K562 (cell line): ENCODE results near the gene KAT14. TPM values are rescaled to one million over a fixed set of nuclear protein-coding genes. Genes with fewer than 3 reads are reported as not detected.

Source experiments
- ATAC-seq: fragments of 200-7000 bp; cut with Tn5 transposase; 3 replicates; pipeline ENCODE4 v1.9.1; 2020; ENCODE audit warnings: moderate library complexity
- BruUV-seq: library from RNA; stranded (reverse); fragments of 400-500 nt; replicated peaks from 2 replicates; lab custom pipeline; 2021; lab: Mats Ljungman, UMichigan
- CTCF ChIA-PET: fragments of 300-600 bp; formaldehyde crosslinking; extraction: SDS; loops from one replicate; lab custom pipeline; 2021; ENCODE audit warnings: low intra/inter-chr PET ratio; lab: Yijun Ruan, JAX
- POLR2A ChIA-PET: fragments of 300-600, 350-650 bp; sonication (Branson Sonifier 250); formaldehyde crosslinking; extraction: SDS; loops from one replicate; lab custom pipeline; 2021; ENCODE audit warnings: antibody characterized with exemption, inconsistent platforms; lab: Yijun Ruan, JAX
- DNase-seq, 4 experiments: peaks; one replicate each; pipeline versions ENCODE4 v3.0.0 to v3.0.0-alpha.2; 2011 to 2018; ENCODE audit warnings: low spot score in 3 of 4, mixed read lengths in 3 of 4; ENCODE audit errors: extremely low read depth in 1 of 4
- FAIRE-seq: peaks from 2 replicates; lab custom pipeline; 2011; peaks lifted over from hg19 to GRCh38; lab: Jason Lieb, UNC
- H2AFZ ChIP-seq: 2 replicates; pipeline ENCODE4 v1.6.0; 2011; ENCODE audit warnings: low read depth, low read length, control low read depth, inconsistent platforms
- H3K27ac ChIP-seq: fragments of 200-600 bp; 3 replicates; pipeline ENCODE4 v1.8.0; 2011; ENCODE audit warnings: low read depth, mild to moderate bottlenecking, control low read depth, inconsistent platforms, low read length, moderate library complexity, mixed read lengths; ENCODE audit errors: extremely low read depth
- H3K27me3 ChIP-seq, 2 experiments: fragments of 300-600 bp in 1 of 2; 2 replicates in 1 of 2; 3 replicates in 1 of 2; pipeline versions ENCODE4 v1.6.0 to v1.8.0; 2011; ENCODE audit warnings: inconsistent platforms in 2 of 2, low read length in 2 of 2, mild to moderate bottlenecking in 1 of 2, mixed read lengths in 1 of 2, moderate library complexity in 1 of 2; ENCODE audit not compliant: control insufficient read depth in 2 of 2, insufficient read depth in 2 of 2
- H3K36me3 ChIP-seq: fragments of 300-600 bp; 3 replicates; pipeline ENCODE4 v1.8.0; 2011; ENCODE audit warnings: mild to moderate bottlenecking, low read length, inconsistent platforms; ENCODE audit not compliant: control insufficient read depth, insufficient read depth
- H3K4me1 ChIP-seq, 2 experiments: fragments of 200-600 bp in 1 of 2; replicated peaks in 1 of 2; 2 replicates in 1 of 2; 3 replicates in 1 of 2; pipeline versions ENCODE4 v1.5.1 to v1.8.0; 2011; ENCODE audit warnings: inconsistent platforms in 2 of 2, low read length in 2 of 2, mild to moderate bottlenecking in 1 of 2, mixed read lengths in 1 of 2, moderate library complexity in 1 of 2; ENCODE audit not compliant: control insufficient read depth in 2 of 2, insufficient read depth in 2 of 2
- H3K4me2 ChIP-seq: 2 replicates; pipeline ENCODE4 v1.6.1; 2011; ENCODE audit warnings: low read length, control low read depth, inconsistent platforms, mixed read lengths; ENCODE audit not compliant: insufficient read depth
- H3K4me3 ChIP-seq: fragments of 200-600 bp; sonication (generic), shearing (Covaris generic); 2 replicates; pipeline ENCODE4 v1.5.1; 2016; ENCODE audit warnings: control low read depth, inconsistent platforms
- H3K79me2 ChIP-seq: fragments of 200-600 bp; 3 replicates; pipeline ENCODE4 v1.8.0; 2011; ENCODE audit warnings: low read length, inconsistent platforms; ENCODE audit not compliant: control insufficient read depth, insufficient read depth
- H3K9ac ChIP-seq, 2 experiments: 2 replicates each; pipeline versions ENCODE4 v1.6.0 to v1.6.1; 2011; ENCODE audit warnings: low read depth in 2 of 2, low read length in 2 of 2, control low read depth in 1 of 2, inconsistent platforms in 1 of 2, mild to moderate bottlenecking in 1 of 2, mixed read lengths in 1 of 2; ENCODE audit not compliant: insufficient read depth in 1 of 2
- H3K9me1 ChIP-seq: one replicate; pipeline ENCODE4 v1.6.0; 2011; ENCODE audit warnings: inconsistent platforms, mild to moderate bottlenecking, low read length, moderate library complexity; ENCODE audit not compliant: control insufficient read depth, insufficient read depth
- H3K9me3 ChIP-seq: replicated peaks from 2 replicates; pipeline ENCODE4 v1.5.1; 2011; ENCODE audit warnings: low read depth, low read length, inconsistent platforms; ENCODE audit not compliant: control insufficient read depth, insufficient read depth
- H4K20me1 ChIP-seq: replicated peaks from 2 replicates; pipeline ENCODE4 v1.6.1; 2011; ENCODE audit warnings: low read length, inconsistent platforms, mixed read lengths; ENCODE audit not compliant: control insufficient read depth, insufficient read depth
- ETS2 ChIP-seq: IDR thresholded peaks from 2 replicates; pipeline ENCODE4 v1.6.1; 2016; ENCODE audit warnings: borderline replicate concordance, missing genetic modification characterization, mild to moderate bottlenecking, moderate library complexity, missing compliant biosample characterization; ENCODE audit not compliant: poor library complexity, severe bottlenecking
- FOXK1 ChIP-seq: sonication (generic); formaldehyde crosslinking; IDR thresholded peaks from 2 replicates; pipeline ENCODE4 v1.8.0; 2022; ENCODE audit warnings: missing genetic modification reagents, mild to moderate bottlenecking, borderline replicate concordance
- SLC30A9 ChIP-seq: fragments of 250-450 bp; sonication (Bioruptor Pico); IDR thresholded peaks from 2 replicates; pipeline ENCODE4 v1.8.0; 2022; ENCODE audit warnings: mild to moderate bottlenecking, moderate library complexity
- TCF7L2 ChIP-seq: fragments of 150-350 bp; IDR thresholded peaks from 2 replicates; pipeline ENCODE4 v1.6.1; 2016; ENCODE audit warnings: low read depth, mild to moderate bottlenecking, low read length, moderate library complexity
- ZNF184 ChIP-seq: sonication (generic); formaldehyde crosslinking; IDR thresholded peaks from 2 replicates; pipeline ENCODE4 v1.5.0; 2020; ENCODE audit warnings: missing genetic modification reagents
- ZNF197 ChIP-seq: fragments of 200-800 bp; sonication (Bioruptor generic); IDR thresholded peaks from 2 replicates; pipeline ENCODE4 v1.6.1; 2016; ENCODE audit warnings: low read depth, missing genetic modification characterization, missing compliant biosample characterization
- ZNF695 ChIP-seq: fragments of 450-650 bp; formaldehyde crosslinking; IDR thresholded peaks from 2 replicates; pipeline ENCODE4 v1.4.0; 2020; ENCODE audit warnings: mild to moderate bottlenecking, moderate library complexity
- WGBS: fragments of 100-300 bp; shearing (Covaris generic); methylation state at CpG from one replicate; pipeline ENCODE4 v1.1.6; 2016; ENCODE audit warnings: low coverage, mixed read lengths; ENCODE audit not compliant: insufficient coverage; ENCODE audit errors: missing lambda C conversion rate; 5-methylcytosine and 5-hydroxymethylcytosine counted together
- in situ Hi-C: fragments of 300-500 bp; cut with MboI; formaldehyde crosslinking; loops from 4 replicates; pipeline ENCODE4 v1.15.0; 2018; ENCODE audit warnings: inconsistent platforms, mixed read lengths
- intact Hi-C: fragments of 100-400 bp; cut with micrococcal nuclease; formaldehyde crosslinking; loops from 2 replicates; pipeline ENCODE4 v1.14.2; 2022
- polyA plus RNA-seq, 8 experiments: library from polyadenylated mRNA; depleted of rRNA in 4 of 8; stranded (reverse) in 5 of 8; unstranded in 3 of 8; fragments of >200 nt; fragmentation: Nextera tagmentation in 2 of 8; fragmentation: Illumina TruSeq in 1 of 8; extraction: Ambion mirVana in 2 of 8; extraction: Trizol in 1 of 8; gene quantifications; 2 replicates each; pipeline versions ENCODE4 v1.2.1 to v1.2.3, GENCODE V29; 2011 to 2014; ENCODE audit warnings: inconsistent platforms in 1 of 8, missing spikeins in 1 of 8
- total RNA-seq, 7 experiments: library from RNA; depleted of rRNA in 6 of 7; stranded (reverse); fragments of >200 nt in 6 of 7; fragmentation: Illumina TruSeq in 2 of 7; extraction: Trizol in 2 of 7; gene quantifications; 2 replicates each; pipeline versions ENCODE4 v1.2.1 to v1.2.3, GENCODE V29; 2011 to 2021; ENCODE audit warnings: low replicate concordance in 1 of 7
- TF ChIP-seq, protein P1 (sequence below): fragments of 250-450 bp; sonication (Bioruptor Pico); IDR thresholded peaks from 2 replicates; pipeline ENCODE4 v1.9.0; 2021; ENCODE audit warnings: mild to moderate bottlenecking, inconsistent platforms
- TF ChIP-seq, protein P2 (sequence below): fragments of 250-450 bp; sonication (Bioruptor Pico); IDR thresholded peaks from 2 replicates; pipeline ENCODE4 v1.8.0; 2022; ENCODE audit warnings: inconsistent platforms, mild to moderate bottlenecking, moderate library complexity, borderline replicate concordance
- TF ChIP-seq, protein P3 (sequence below): fragments of 250-450 bp; sonication (Bioruptor Pico); IDR thresholded peaks from 2 replicates; pipeline ENCODE4 v1.8.0; 2021; ENCODE audit warnings: mild to moderate bottlenecking, moderate library complexity
- TF ChIP-seq, protein P4 (sequence below), 2 experiments: fragments of 450-650 bp; IDR thresholded peaks; 2 replicates each; pipeline ENCODE4 v1.6.1; 2018; ENCODE audit warnings: mild to moderate bottlenecking in 2 of 2, low read depth in 1 of 2; ENCODE audit not compliant: partially characterized antibody in 2 of 2

The KAT14 gene
- total and polyA plus RNA-seq, 9 of the 15 experiments (the other 6 are each of a cell fraction or from before 2014, with no cell fraction given): 1.7 to 7.2 (median 5.6) TPM

DNA sequence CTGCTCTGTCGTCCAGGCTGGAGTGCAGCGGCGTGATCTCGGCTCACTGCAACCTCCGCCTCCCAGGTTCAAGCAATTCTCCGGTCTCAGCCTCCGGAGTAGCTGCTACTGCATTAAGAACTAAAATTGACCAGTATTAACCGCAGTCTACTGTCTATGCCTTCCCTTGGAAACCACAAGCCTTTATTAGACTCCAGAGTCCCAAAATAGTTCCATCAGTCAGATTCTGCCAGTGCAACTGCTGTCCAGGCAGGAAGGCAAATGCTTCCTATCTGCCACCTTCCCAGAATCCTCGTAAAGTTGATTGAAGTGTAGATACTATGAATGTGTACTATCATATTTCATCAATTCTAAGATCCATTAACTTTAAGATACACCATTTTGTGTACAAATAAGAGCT lies 16.7 kb downstream of the KAT14 start:
- Histone ChIP-seq H3K79me2 (no peaks in the 10 kb centered on the region), H3K9me3 (no peaks in the 10 kb centered on the region), H2AFZ (no peak overlapping the region), H3K27me3 (no peaks in the 10 kb centered on the region), H3K9ac (no peak overlapping the region), H3K4me2 (no peak overlapping the region), H3K4me3 (no peak overlapping the region), H4K20me1 (no peaks in the 10 kb centered on the region), H3K27ac (no peak overlapping the region), H3K9me1 (no peaks in the 10 kb centered on the region)
- BruUV-seq: no TSS peak
- ATAC-seq (no peak), DNase-seq (no peak)
- 95% methylated on average over 6 of the region's 9 CpGs for WGBS
- POLR2A ChIA-PET: interaction anchor here (0.8 to 1.9 kb wide), 2 partner anchors 12 to 14 kb away, joined by 3 to 5 read pairs; no protein-coding TSS in a partner anchor
- intact Hi-C loops: no loop called here
- no peak for TF ChIP-seq ZNF695 (CRISPR knock-in tag)
- no peak for TF ChIP-seq ZNF184 (CRISPR knock-in tag)
- TF ChIP-seq, protein P1, sequence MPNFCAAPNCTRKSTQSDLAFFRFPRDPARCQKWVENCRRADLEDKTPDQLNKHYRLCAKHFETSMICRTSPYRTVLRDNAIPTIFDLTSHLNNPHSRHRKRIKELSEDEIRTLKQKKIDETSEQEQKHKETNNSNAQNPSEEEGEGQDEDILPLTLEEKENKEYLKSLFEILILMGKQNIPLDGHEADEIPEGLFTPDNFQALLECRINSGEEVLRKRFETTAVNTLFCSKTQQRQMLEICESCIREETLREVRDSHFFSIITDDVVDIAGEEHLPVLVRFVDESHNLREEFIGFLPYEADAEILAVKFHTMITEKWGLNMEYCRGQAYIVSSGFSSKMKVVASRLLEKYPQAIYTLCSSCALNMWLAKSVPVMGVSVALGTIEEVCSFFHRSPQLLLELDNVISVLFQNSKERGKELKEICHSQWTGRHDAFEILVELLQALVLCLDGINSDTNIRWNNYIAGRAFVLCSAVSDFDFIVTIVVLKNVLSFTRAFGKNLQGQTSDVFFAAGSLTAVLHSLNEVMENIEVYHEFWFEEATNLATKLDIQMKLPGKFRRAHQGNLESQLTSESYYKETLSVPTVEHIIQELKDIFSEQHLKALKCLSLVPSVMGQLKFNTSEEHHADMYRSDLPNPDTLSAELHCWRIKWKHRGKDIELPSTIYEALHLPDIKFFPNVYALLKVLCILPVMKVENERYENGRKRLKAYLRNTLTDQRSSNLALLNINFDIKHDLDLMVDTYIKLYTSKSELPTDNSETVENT (CRISPR knock-in tag): no peak
- TF ChIP-seq, protein P2, sequence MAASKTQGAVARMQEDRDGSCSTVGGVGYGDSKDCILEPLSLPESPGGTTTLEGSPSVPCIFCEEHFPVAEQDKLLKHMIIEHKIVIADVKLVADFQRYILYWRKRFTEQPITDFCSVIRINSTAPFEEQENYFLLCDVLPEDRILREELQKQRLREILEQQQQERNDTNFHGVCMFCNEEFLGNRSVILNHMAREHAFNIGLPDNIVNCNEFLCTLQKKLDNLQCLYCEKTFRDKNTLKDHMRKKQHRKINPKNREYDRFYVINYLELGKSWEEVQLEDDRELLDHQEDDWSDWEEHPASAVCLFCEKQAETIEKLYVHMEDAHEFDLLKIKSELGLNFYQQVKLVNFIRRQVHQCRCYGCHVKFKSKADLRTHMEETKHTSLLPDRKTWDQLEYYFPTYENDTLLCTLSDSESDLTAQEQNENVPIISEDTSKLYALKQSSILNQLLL (CRISPR knock-in tag): no peak
- TF ChIP-seq, protein P3, sequence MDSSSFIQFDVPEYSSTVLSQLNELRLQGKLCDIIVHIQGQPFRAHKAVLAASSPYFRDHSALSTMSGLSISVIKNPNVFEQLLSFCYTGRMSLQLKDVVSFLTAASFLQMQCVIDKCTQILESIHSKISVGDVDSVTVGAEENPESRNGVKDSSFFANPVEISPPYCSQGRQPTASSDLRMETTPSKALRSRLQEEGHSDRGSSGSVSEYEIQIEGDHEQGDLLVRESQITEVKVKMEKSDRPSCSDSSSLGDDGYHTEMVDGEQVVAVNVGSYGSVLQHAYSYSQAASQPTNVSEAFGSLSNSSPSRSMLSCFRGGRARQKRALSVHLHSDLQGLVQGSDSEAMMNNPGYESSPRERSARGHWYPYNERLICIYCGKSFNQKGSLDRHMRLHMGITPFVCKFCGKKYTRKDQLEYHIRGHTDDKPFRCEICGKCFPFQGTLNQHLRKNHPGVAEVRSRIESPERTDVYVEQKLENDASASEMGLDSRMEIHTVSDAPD (CRISPR knock-in tag): no peak
- TF ChIP-seq SLC30A9 (CRISPR knock-in tag): no peak
- TF ChIP-seq FOXK1: no peak
- TF ChIP-seq ZNF197 (CRISPR knock-in tag): no peak
- TF ChIP-seq, protein P4, sequence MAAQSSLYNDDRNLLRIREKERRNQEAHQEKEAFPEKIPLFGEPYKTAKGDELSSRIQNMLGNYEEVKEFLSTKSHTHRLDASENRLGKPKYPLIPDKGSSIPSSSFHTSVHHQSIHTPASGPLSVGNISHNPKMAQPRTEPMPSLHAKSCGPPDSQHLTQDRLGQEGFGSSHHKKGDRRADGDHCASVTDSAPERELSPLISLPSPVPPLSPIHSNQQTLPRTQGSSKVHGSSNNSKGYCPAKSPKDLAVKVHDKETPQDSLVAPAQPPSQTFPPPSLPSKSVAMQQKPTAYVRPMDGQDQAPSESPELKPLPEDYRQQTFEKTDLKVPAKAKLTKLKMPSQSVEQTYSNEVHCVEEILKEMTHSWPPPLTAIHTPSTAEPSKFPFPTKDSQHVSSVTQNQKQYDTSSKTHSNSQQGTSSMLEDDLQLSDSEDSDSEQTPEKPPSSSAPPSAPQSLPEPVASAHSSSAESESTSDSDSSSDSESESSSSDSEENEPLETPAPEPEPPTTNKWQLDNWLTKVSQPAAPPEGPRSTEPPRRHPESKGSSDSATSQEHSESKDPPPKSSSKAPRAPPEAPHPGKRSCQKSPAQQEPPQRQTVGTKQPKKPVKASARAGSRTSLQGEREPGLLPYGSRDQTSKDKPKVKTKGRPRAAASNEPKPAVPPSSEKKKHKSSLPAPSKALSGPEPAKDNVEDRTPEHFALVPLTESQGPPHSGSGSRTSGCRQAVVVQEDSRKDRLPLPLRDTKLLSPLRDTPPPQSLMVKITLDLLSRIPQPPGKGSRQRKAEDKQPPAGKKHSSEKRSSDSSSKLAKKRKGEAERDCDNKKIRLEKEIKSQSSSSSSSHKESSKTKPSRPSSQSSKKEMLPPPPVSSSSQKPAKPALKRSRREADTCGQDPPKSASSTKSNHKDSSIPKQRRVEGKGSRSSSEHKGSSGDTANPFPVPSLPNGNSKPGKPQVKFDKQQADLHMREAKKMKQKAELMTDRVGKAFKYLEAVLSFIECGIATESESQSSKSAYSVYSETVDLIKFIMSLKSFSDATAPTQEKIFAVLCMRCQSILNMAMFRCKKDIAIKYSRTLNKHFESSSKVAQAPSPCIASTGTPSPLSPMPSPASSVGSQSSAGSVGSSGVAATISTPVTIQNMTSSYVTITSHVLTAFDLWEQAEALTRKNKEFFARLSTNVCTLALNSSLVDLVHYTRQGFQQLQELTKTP (IDR thresholded peaks at IDR 0.05; ENCODE audit: low read depth in 1 of 2, partially characterized antibody in 2 of 2): no peak
- TF ChIP-seq ETS2: no peak
- TF ChIP-seq TCF7L2: no peak
- TF ChIP-seq, all 486 proteins: peak for 0
- Histone ChIP-seq H3K36me3 (no peaks in the 10 kb centered on the region), H3K4me1 (no peaks in the 10 kb centered on the region)
- no peak for FAIRE-seq
- CTCF ChIA-PET: no interaction called here
- in situ Hi-C loops: no loop called here
